Measurements from ENCODE around the gene SNX8.
"Not testable (repeated sequence)": the region's sequence is repeated elsewhere in the genome, so short reads cannot be mapped to it uniquely, and the experiment has no call there.

SNX8 gene

GRCh38 chr7:2330493-2330892, 16.3 kb upstream of the SNX8 start:
- H3K9ac ChIP-seq: no peak overlapping the region
- no peak for TF ChIP-seq Cebpa-rat (IDR thresholded peaks at IDR 0.05)
- no peak overlapping the region for H3K27ac ChIP-seq
- H3K36me3 ChIP-seq: 0 out of 2 replicates have a peak, but pooled peaks cover 8% of the 10 kb centered on the region
- H3K4me3 ChIP-seq: no peak overlapping the region
- no peak overlapping the region for H3K4me2 ChIP-seq
- peaks cover 25% of the 10 kb centered on the region for H3K4me1 ChIP-seq
- no peaks in the 10 kb centered on the region for H4K20me1 ChIP-seq
- H3K27me3 ChIP-seq: no peaks in the 10 kb centered on the region
- H3K9me3 ChIP-seq: 0 out of 2 replicates have a peak, but pooled peaks cover 4% of the 10 kb centered on the region

DNA sequence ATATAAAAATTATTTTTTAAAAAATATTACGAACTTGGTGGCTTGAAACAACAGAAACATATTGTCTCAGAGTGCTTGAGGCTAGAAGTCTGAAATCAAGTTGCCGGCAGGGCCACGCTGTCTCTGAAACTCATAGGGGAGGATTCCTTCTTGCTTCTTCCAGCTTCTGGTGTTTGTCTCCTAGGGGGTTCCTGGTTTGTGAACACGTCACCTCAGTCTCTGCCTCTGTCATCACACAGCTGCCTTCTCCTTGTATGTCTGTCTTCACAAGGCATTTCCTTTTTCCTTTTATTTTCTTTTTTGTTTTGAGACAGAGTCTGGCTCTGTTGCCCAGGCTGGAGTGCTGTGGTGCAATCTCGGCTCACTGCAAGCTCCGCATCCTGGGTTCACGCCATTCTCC, 12.7 kb upstream of the SNX8 start:
- no peaks in the 10 kb centered on the region for H4K20me1 ChIP-seq
- no peak overlapping the region for H3K9ac ChIP-seq
- no peak overlapping the region; the same call in 1 of the 2 replicates for H3K4me2 ChIP-seq
- H3K9me3 ChIP-seq: no peaks in the 10 kb centered on the region
- H3K27ac ChIP-seq: no peak overlapping the region
- peaks cover 23% of the 10 kb centered on the region for H3K4me1 ChIP-seq
- no peaks in the 10 kb centered on the region for H3K27me3 ChIP-seq
- H3K36me3 ChIP-seq: no peaks in the 10 kb centered on the region
- H3K4me3 ChIP-seq: no peak overlapping the region
- TF ChIP-seq Cebpa-rat (IDR thresholded peaks at IDR 0.05): no peak

- Histone ChIP-seq H3K4me1 (peaks cover 23% of the 10 kb centered on the region), H4K20me1 (no peaks in the 10 kb centered on the region), H3K27ac (peak overlapping the region; percentile 10; the same call in 1 of the 2 replicates), H3K27me3 (no peaks in the 10 kb centered on the region), H3K36me3 (no peaks in the 10 kb centered on the region), H3K4me2 (peak overlapping the region; percentile 53), H3K4me3 (no peak overlapping the region), H3K9me3 (no peaks in the 10 kb centered on the region), H3K9ac (no peak overlapping the region)
- TF ChIP-seq Cebpa-rat (IDR thresholded peaks at IDR 0.05): no peak
Measured at GRCh38 chr7:2325162-2325561, 10.9 kb upstream of the SNX8 start.

GRCh38 chr7:2321020-2321419, 6.8 kb upstream of the SNX8 start:
- Histone ChIP-seq H4K20me1 (no peaks in the 10 kb centered on the region), H3K27me3 (no peaks in the 10 kb centered on the region), H3K27ac (no peak overlapping the region), H3K9ac (no peak overlapping the region), H3K4me2 (no peak overlapping the region), H3K4me3 (no peak overlapping the region), H3K4me1 (peaks cover 49% of the 10 kb centered on the region), H3K36me3 (no peaks in the 10 kb centered on the region), H3K9me3 (no peaks in the 10 kb centered on the region)
- TF ChIP-seq Cebpa-rat (IDR thresholded peaks at IDR 0.05): no peak

GRCh38 chr7:2317556-2318293, 3.5 kb upstream of the SNX8 start:
- H3K9me3 ChIP-seq: no peaks in the 10 kb centered on the region
- peak overlapping the region; percentile 64 for H3K4me2 ChIP-seq
- H3K9ac ChIP-seq: no peak overlapping the region
- no peaks in the 10 kb centered on the region for H3K27me3 ChIP-seq
- no peak for TF ChIP-seq Cebpa-rat (IDR thresholded peaks at IDR 0.05)
- no peak overlapping the region for H3K4me3 ChIP-seq
- H4K20me1 ChIP-seq: no peaks in the 10 kb centered on the region
- no peaks in the 10 kb centered on the region for H3K36me3 ChIP-seq
- H3K4me1 ChIP-seq: peaks cover 43% of the 10 kb centered on the region
- H3K27ac ChIP-seq: 0 out of 2 replicates have a peak overlapping the region, but pooled peaks have one; percentile 45

- H3K9ac ChIP-seq: no peak overlapping the region
- peak overlapping the region; percentile 43; the same call in 1 of the 2 replicates for H3K4me2 ChIP-seq
- no peak overlapping the region for H3K4me3 ChIP-seq
- no peaks in the 10 kb centered on the region for H3K27me3 ChIP-seq
- no peaks in the 10 kb centered on the region for H3K9me3 ChIP-seq
- no peak for TF ChIP-seq Cebpa-rat (IDR thresholded peaks at IDR 0.05)
- no peak overlapping the region for H3K27ac ChIP-seq
- H3K4me1 ChIP-seq: peaks cover 55% of the 10 kb centered on the region
- H3K36me3 ChIP-seq: no peaks in the 10 kb centered on the region
- H4K20me1 ChIP-seq: peaks cover 9% of the 10 kb centered on the region
Measured at GRCh38 chr7:2316578-2316977, 2.3 kb upstream of the SNX8 start.

GRCh38 chr7:2315787-2316186, 1.5 kb upstream of the SNX8 start:
- no peak for TF ChIP-seq Cebpa-rat (IDR thresholded peaks at IDR 0.05)
- no peak overlapping the region for H3K4me2 ChIP-seq
- H3K4me1 ChIP-seq: peaks cover 63% of the 10 kb centered on the region
- H3K27me3 ChIP-seq: no peaks in the 10 kb centered on the region
- peaks cover 9% of the 10 kb centered on the region for H4K20me1 ChIP-seq
- H3K4me3 ChIP-seq: no peak overlapping the region
- H3K36me3 ChIP-seq: no peaks in the 10 kb centered on the region
- H3K9ac ChIP-seq: no peak overlapping the region
- no peak overlapping the region for H3K27ac ChIP-seq
- H3K9me3 ChIP-seq: no peaks in the 10 kb centered on the region

DNA sequence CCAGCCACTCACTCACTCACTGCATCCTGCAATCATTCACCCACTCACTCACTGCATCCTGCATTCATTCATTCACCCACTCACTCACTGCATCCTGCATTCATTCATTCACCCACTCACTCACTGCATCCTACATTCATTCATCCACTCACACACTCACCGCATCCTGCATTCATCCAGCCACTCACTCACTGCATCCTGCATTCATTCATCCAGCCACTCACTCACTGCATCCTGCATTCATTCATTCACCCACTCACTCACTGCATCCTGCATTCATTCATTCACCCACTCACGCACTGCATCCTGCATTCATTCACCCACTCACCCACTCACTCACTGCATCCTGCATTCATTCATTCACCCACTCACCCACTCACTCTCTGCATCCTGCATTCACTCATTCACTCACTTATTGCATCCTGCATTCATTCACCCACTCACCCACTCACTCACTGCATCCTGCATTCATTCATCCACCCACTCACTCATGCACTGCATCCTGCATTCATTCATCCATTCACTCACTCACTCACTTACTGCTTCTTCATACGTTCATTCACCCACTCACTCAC, 802 bp upstream of the SNX8 start:
- H3K36me3 ChIP-seq, H3K27ac ChIP-seq, H4K20me1 ChIP-seq, H3K27me3 ChIP-seq, H3K9ac ChIP-seq, H3K9me3 ChIP-seq: not testable (repeated sequence)
- H3K4me3 ChIP-seq: peak overlapping the region; percentile 89; the same call in 1 of the 2 replicates
- H3K4me1 ChIP-seq: peaks cover 70% of the 10 kb centered on the region
- peak overlapping the region; percentile 96; the same call in 1 of the 2 replicates for H3K4me2 ChIP-seq

- H3K27ac ChIP-seq: peak overlapping the region; percentile 88
- H3K4me1 ChIP-seq: peaks cover 64% of the 10 kb centered on the region
- H4K20me1 ChIP-seq: peaks cover 9% of the 10 kb centered on the region
- H3K9ac ChIP-seq: peak overlapping the region; percentile 90
- H3K4me2 ChIP-seq: peak overlapping the region; percentile 96
- peaks cover 18% of the 10 kb centered on the region for H3K36me3 ChIP-seq
- no peaks in the 10 kb centered on the region for H3K9me3 ChIP-seq
- peak overlapping the region; percentile 89 for H3K4me3 ChIP-seq
- TF ChIP-seq Cebpa-rat (IDR thresholded peaks at IDR 0.05): no peak
- no peaks in the 10 kb centered on the region for H3K27me3 ChIP-seq
Measured at GRCh38 chr7:2313450-2314208, 612 bp downstream of the SNX8 start.
